NCI-H2081 treated with DMSO at 0.1 percent for 48 hours (cell line): ENCODE measurements around the gene FBXW10B.
"Not testable (repeated sequence)": the region's sequence is repeated elsewhere in the genome, so short reads cannot be mapped to it uniquely, and the experiment has no call there.

Experiments used
- DNase-seq: peaks from one replicate; lab custom pipeline; 2025; lab: John Stamatoyannopoulos, UW

FBXW10B gene, protein sequence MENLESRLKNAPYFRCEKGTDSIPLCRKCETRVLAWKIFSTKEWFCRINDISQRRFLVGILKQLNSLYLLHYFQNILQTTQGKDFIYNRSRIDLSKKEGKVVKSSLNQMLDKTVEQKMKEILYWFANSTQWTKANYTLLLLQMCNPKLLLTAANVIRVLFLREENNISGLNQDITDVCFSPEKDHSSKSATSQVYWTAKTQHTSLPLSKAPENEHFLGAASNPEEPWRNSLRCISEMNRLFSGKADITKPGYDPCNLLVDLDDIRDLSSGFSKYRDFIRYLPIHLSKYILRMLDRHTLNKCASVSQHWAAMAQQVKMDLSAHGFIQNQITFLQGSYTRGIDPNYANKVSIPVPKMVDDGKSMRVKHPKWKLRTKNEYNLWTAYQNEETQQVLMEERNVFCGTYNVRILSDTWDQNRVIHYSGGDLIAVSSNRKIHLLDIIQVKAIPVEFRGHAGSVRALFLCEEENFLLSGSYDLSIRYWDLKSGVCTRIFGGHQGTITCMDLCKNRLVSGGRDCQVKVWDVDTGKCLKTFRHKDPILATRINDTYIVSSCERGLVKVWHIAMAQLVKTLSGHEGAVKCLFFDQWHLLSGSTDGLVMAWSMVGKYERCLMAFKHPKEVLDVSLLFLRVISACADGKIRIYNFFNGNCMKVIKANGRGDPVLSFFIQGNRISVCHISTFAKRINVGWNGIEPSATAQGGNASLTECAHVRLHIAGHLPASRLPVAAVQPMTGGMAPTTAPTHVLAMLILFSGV

GRCh38 chr17:15619331-15620058 lies at the start of gene FBXW10B:
TSS of gene FBXW10B (minus strand) at chr17:15619704. CDS start at chr17:15619512, 192 bp downstream.
- not testable (repeated sequence) for DNase-seq

DNA sequence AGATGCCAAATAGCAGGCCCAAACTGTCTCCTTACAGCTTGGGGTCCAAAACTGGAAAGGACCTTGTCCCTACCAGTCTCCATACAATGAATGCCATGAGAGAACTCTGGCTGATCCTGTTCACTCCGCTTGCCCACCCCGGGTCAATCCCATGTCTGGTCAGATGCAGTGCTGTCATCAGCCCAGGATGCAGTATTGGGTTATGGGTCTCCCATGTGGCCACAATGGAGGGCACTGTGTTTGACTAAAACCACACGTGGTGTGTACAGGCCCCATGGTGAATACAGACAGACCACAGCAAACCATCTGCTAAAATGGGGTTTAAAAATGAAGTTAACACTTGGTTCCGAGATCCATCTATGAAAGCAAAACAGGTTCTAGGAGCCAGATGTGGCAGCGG lies 44.2 kb upstream of the FBXW10B start:
- DNase-seq, result no peak

- DNase-seq, result no peak
Observed at GRCh38 chr17:15663176-15663575, 43.7 kb upstream of the FBXW10B start.

DNA sequence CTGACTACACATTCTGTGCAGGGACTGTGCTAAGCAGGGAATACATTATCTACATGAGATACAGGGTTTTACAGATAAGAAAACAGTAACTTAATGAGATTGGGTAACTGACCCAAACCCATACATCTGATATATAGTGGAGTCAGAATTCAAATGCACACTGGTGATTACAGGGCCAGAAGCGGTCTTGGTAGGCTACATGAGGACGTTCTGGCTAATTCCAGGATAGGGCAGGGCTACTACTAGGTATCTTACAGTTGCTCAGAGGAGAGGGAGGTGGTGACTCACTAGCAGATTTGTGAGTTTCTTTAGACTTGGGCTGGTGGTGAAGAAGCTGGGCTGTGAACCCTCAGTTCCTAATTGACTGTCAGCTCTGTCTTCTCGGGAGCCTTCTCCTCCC lies 43.2 kb upstream of the FBXW10B start:
- DNase-seq, result no peak

GRCh38 chr17:15660077-15660476 lies 40.6 kb upstream of the FBXW10B start:
- DNase-seq, result no peak

- no peak for DNase-seq
Observed at GRCh38 chr17:15659663-15660062, 40.2 kb upstream of the FBXW10B start.

DNA sequence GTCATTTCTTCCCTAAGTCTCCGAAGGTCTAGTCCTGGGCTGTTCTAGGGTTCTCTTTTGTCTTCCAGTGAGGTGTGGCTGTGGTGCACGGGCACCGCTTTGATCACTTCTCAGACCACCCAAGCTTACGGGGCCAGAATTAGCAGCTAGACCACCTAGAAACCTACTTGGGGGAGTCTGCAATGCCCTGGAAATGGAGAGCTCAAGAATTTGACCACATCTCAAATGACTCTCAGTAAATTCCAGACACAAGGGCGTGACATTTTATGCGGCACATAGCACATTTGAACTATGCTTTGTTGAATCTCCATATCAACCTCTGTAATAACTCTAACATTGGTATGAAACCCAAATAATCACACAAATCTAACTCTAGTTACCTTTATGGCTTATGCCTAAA lies 39.7 kb upstream of the FBXW10B start:
- no peak for DNase-seq

DNA sequence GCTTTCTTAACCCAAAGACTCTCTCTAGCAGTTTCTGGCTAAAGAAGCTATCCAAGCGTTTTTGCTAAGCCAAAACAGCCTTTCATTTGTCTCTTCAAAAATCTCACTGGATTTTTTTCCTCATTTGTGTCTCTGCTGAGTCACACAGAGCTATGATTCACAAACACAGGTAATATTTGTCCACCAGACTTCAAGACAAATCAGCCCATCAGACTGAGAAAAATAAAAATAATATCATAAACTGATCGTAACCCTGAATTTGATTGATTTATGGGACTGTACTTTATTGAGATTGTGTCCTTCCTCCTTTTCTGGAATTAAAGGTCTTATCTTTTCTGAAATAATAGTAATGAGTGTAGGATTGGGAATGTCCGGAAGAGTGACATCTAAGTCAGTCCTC lies 38.8 kb upstream of the FBXW10B start:
- DNase-seq, result no peak

GRCh38 chr17:15657868-15658267 lies 38.4 kb upstream of the FBXW10B start:
- DNase-seq, result no peak

DNA sequence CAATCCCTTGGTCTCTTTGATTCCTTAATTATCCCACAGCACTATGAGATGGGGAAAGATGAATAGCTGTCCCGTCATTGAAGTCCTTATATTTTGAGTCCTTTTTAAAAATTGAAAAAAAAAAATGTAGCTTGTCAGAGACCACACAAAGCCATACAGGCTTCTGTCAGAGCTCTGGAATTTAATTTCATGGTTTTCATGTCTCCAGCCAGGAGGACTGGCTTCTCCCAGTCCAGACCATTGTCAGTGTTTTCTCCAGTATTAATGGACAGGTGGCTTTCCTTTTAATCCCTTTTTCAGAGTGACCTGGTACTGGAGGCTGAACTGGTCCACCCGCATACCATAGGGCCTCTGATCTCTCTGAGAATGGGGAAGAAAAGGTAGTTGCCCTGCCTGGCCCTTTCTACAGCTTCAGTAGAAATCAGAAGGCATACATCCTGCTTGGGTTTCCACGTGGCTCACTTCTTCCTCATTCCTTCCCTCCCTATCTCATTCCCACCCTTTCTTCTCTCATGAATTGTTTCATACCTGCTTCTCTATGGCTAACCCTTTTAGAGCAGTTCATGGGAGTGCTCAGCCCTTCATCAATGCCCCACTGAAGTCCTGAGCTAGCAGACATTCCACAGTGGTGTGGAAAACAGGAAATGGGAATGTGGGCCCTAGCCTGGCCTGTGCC lies 35.5 kb upstream of the FBXW10B start:
- no peak for DNase-seq

DNA sequence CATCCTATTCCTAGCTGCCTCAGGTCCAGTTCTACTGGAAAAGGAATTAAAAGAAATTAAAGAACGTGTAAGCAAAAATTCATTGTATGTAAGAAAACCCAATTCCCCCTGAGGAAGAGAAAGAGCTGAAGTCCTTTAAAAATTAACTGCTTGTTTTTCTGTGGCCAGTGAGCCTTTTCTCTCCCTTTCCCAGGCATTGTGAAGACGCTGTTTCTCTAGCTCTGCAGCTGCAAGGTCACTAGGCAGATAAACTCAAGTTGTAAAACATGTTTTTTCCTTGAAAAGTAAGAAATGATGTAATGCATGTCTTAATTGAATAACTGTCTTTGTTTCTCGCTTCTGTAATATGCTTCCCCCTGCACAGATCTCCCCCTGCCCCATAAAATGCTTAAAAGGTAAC lies 34.9 kb upstream of the FBXW10B start:
- not testable (repeated sequence) for DNase-seq

- DNase-seq, result no peak
Observed at GRCh38 chr17:15652960-15653359, 33.5 kb upstream of the FBXW10B start.

GRCh38 chr17:15651583-15652110 lies 32.1 kb upstream of the FBXW10B start:
- no peak for DNase-seq

- DNase-seq, result no peak
Observed at GRCh38 chr17:15650741-15651582, 31.5 kb upstream of the FBXW10B start.

- DNase-seq, result no peak
Observed at GRCh38 chr17:15649861-15650421, 30.4 kb upstream of the FBXW10B start.

GRCh38 chr17:15648386-15648785 lies 28.9 kb upstream of the FBXW10B start:
- no peak for DNase-seq

DNA sequence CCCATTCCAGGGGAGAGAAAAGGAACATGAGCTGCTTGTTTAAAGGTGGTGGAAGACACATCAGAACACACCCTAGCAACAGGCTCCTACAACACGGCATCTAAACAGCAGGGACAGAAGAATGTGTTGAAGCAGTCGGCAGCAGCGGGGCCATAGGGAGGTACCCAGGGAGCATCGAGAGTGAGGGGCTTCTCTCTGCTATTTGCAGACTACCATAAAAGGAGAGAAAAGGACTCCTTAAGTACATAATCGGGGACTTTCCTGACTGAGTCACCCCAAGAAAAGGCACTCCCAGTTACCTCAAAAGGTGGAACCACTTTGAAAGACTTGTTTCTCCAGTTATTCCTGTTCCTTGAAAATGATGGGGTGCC lies 26.4 kb upstream of the FBXW10B start:
- not testable (repeated sequence) for DNase-seq

- DNase-seq, result not testable (repeated sequence)
Observed at GRCh38 chr17:15645099-15645941, 25.8 kb upstream of the FBXW10B start.

GRCh38 chr17:15642505-15643251 lies 23.2 kb upstream of the FBXW10B start:
- not testable (repeated sequence) for DNase-seq
